ENCODE results near the gene B4GALNT3.

DNA sequence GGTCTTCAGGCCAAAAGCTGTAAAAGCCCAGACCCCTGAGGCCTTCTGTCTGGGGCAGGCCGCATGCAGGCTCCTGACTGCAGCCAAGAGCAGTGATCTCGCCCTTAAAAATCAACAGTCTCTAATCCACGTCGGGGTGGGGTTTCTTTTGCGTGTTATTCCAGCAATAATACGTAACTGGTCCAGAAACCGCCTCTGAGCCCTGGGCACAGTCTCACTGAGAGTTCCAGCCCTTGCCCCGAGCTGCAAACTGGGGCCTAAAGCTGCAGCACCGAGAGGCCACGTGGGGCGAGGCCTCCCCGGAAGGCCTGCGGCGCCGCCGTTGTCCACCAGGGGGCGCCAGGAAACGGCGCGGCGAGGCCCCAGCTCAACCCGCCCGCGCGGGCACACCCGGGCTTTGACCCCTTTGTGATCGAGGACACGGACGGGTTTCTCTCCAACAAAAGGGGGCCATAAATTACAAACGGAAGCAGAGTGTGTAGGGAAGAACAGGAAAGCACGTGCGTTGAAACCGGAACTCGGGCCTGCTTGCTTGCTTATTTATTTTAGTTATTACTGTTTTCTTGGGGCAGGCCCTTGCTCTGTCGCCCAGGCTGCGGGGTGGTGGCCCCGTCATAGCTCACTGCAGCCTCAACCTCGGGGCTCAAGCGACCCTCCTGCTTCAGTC is 116.3 kb downstream of the B4GALNT3 start:
- TF ChIP-seq, protein P1, sequence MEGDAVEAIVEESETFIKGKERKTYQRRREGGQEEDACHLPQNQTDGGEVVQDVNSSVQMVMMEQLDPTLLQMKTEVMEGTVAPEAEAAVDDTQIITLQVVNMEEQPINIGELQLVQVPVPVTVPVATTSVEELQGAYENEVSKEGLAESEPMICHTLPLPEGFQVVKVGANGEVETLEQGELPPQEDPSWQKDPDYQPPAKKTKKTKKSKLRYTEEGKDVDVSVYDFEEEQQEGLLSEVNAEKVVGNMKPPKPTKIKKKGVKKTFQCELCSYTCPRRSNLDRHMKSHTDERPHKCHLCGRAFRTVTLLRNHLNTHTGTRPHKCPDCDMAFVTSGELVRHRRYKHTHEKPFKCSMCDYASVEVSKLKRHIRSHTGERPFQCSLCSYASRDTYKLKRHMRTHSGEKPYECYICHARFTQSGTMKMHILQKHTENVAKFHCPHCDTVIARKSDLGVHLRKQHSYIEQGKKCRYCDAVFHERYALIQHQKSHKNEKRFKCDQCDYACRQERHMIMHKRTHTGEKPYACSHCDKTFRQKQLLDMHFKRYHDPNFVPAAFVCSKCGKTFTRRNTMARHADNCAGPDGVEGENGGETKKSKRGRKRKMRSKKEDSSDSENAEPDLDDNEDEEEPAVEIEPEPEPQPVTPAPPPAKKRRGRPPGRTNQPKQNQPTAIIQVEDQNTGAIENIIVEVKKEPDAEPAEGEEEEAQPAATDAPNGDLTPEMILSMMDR (IDR thresholded peaks at IDR 0.05; ENCODE audit: low read length), result peak; percentile 100
- no peak for TF ChIP-seq EZH2 (IDR thresholded peaks at IDR 0.05; ENCODE audit: borderline replicate concordance, low read length)

All from OCI-LY1 (cell line).